Testis (tissue), 2 donors: ENCODE data around the gene CENPV.

ENCODE experiments used
- CTCF ChIP-seq, 3 experiments: fragments of 450-650 bp in 2 of 3; fragments of 200-600 bp in 1 of 3; sonication (generic) in 1 of 3; IDR thresholded peaks; one replicate each; pipeline ENCODE4 v1.5.1; 2016 to 2019; ENCODE audit warnings: antibody characterized with exemption in 3 of 3, mild to moderate bottlenecking in 2 of 3, moderate library complexity in 1 of 3
- POLR2A ChIP-seq: fragments of 450-650 bp; IDR thresholded peaks from one replicate; pipeline ENCODE4 v1.6.1; 2017; ENCODE audit warnings: antibody characterized with exemption, mild to moderate bottlenecking, moderate library complexity

GRCh38 chr17:16384557-16384956, 31.3 kb upstream of the CENPV start:
- TF ChIP-seq CTCF (IDR thresholded peaks at IDR 0.05) (no peak), POLR2A (no peak)
